ENCODE measurements around the gene RFFL.

Gene RFFL

GRCh38 chr17:34988644-34989043 is 74.9 kb downstream of the RFFL start (continued):
- TF ChIP-seq, protein P1, sequence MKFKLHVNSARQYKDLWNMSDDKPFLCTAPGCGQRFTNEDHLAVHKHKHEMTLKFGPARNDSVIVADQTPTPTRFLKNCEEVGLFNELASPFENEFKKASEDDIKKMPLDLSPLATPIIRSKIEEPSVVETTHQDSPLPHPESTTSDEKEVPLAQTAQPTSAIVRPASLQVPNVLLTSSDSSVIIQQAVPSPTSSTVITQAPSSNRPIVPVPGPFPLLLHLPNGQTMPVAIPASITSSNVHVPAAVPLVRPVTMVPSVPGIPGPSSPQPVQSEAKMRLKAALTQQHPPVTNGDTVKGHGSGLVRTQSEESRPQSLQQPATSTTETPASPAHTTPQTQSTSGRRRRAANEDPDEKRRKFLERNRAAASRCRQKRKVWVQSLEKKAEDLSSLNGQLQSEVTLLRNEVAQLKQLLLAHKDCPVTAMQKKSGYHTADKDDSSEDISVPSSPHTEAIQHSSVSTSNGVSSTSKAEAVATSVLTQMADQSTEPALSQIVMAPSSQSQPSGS (tag by site-specific recombination; IDR thresholded peaks at IDR 0.05; ENCODE audit: low read depth): no peak
- TF ChIP-seq ZNF202 (tag by site-specific recombination; IDR thresholded peaks at IDR 0.05; ENCODE audit: borderline replicate concordance) (no peak), ZNF23 (tag by site-specific recombination; IDR thresholded peaks at IDR 0.05; ENCODE audit: borderline replicate concordance) (no peak), ZFHX2 (tag by site-specific recombination; conservative IDR thresholded peaks at IDR 0.05) (no peak)
- TF ChIP-seq, protein P2, sequence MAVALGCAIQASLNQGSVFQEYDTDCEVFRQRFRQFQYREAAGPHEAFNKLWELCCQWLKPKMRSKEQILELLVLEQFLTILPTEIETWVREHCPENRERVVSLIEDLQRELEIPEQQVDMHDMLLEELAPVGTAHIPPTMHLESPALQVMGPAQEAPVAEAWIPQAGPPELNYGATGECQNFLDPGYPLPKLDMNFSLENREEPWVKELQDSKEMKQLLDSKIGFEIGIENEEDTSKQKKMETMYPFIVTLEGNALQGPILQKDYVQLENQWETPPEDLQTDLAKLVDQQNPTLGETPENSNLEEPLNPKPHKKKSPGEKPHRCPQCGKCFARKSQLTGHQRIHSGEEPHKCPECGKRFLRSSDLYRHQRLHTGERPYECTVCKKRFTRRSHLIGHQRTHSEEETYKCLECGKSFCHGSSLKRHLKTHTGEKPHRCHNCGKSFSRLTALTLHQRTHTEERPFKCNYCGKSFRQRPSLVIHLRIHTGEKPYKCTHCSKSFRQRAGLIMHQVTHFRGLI (tag by site-specific recombination; IDR thresholded peaks at IDR 0.05): no peak

GRCh38 chr17:34987232-34987631 is 76.3 kb downstream of the RFFL start:
- H3K9me3 ChIP-seq (ENCODE audit: control insufficient read depth, insufficient read depth, low read depth, low read length): no peaks in the 10 kb centered on the region
- H3K36me3 ChIP-seq (ENCODE audit: control insufficient read depth in 2 of 2, insufficient read depth in 1 of 2, low read length in 2 of 2): peaks cover 71 to 81% of the 10 kb centered on the region in 2 experiments
- peaks cover 5% of the 10 kb centered on the region for H3K4me1 ChIP-seq (ENCODE audit: control insufficient read depth, insufficient read depth, low read length)
- H3K4me3 ChIP-seq (ENCODE audit: low read depth, low read length): no peak overlapping the region
- TF ChIP-seq ZNF645 (tag by site-specific recombination; IDR thresholded peaks at IDR 0.05): no peak
- TF ChIP-seq MYNN (tag by site-specific recombination; IDR thresholded peaks at IDR 0.05; ENCODE audit: borderline replicate concordance): peak; percentile 55; the same call in 1 of the 2 replicates
- TF ChIP-seq ZNF621 (tag by site-specific recombination; IDR thresholded peaks at IDR 0.05): no peak
- ChIA-PET POLR2A (no interaction called here), CTCF (no interaction called here)
- H3K27ac ChIP-seq (ENCODE audit: extremely low read depth, low read depth, low read length): no peak overlapping the region

DNA sequence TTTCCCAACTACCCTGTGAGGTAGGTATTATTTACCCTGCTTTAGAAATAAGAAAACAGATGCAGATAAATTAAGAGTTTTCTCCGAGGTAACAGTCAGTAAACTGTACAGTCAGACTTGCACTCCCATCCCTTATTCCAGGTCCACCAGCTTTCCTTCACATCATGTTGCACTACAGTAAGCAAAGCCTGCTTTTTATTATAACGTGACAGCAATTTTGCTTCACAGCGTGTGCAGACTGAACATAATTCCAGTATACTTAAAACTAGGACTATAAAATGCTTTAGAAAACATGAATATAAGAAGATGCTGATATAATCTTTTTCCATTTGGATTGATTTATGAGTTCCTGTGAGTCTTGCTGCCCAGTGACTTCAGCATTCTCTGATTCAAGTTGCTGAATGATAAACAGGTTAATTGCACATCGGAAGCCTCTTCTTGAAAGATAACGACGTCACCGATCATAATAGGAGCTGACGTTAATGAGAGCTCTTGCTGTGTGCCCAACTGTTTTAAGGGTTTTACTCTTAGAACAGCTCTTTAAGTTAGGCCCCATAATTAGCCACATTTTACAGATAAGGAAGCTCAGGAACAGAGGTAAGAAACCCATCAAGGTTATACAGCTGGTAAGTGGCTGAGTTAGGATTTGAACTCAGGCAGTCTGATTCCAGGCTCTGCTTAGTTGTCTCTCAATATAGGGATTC is 81.8 kb downstream of the RFFL start:
- H3K9me3 ChIP-seq (ENCODE audit: control insufficient read depth, insufficient read depth, low read depth, low read length): no peaks in the 10 kb centered on the region
- H3K36me3 ChIP-seq (ENCODE audit: control insufficient read depth in 2 of 2, insufficient read depth in 1 of 2, low read length in 2 of 2): peaks cover 27 to 38% of the 10 kb centered on the region in 2 experiments
- CTCF ChIA-PET: interaction anchor here (0.6 to 2.4 kb wide), 8 partner anchors 9 to 780 kb away, joined by 3 to 12 read pairs (median 3); partner anchors contain the start of gene RAD51D
- H3K4me3 ChIP-seq (ENCODE audit: low read depth, low read length): peak overlapping the region; percentile 84
- H3K4me1 ChIP-seq (ENCODE audit: control insufficient read depth, insufficient read depth, low read length): peaks cover 10% of the 10 kb centered on the region
- POLR2A ChIA-PET: interaction anchor here (1.1 to 1.6 kb wide), 3 partner anchors 20 to 82 kb away, joined by 4 to 5 read pairs (median 5); partner anchors contain the start of genes CCT6B, RFFL and ZNF830
- peak overlapping the region; percentile 94 for H3K27ac ChIP-seq (ENCODE audit: extremely low read depth, low read depth, low read length)
- no peak for TF ChIP-seq ZNF114 (tag by site-specific recombination; IDR thresholded peaks at IDR 0.05)
- no peak; the same call in 1 of the 2 replicates for TF ChIP-seq ZNF513 (tag by site-specific recombination; IDR thresholded peaks at IDR 0.05)
- peak; percentile 50; the same call in 1 of the 2 replicates for TF ChIP-seq ZNF549 (tag by site-specific recombination; IDR thresholded peaks at IDR 0.05)
- peak; percentile 78; the same call in 1 of the 2 replicates for TF ChIP-seq ZNF660 (tag by site-specific recombination; IDR thresholded peaks at IDR 0.05)
- TF ChIP-seq, protein P3, sequence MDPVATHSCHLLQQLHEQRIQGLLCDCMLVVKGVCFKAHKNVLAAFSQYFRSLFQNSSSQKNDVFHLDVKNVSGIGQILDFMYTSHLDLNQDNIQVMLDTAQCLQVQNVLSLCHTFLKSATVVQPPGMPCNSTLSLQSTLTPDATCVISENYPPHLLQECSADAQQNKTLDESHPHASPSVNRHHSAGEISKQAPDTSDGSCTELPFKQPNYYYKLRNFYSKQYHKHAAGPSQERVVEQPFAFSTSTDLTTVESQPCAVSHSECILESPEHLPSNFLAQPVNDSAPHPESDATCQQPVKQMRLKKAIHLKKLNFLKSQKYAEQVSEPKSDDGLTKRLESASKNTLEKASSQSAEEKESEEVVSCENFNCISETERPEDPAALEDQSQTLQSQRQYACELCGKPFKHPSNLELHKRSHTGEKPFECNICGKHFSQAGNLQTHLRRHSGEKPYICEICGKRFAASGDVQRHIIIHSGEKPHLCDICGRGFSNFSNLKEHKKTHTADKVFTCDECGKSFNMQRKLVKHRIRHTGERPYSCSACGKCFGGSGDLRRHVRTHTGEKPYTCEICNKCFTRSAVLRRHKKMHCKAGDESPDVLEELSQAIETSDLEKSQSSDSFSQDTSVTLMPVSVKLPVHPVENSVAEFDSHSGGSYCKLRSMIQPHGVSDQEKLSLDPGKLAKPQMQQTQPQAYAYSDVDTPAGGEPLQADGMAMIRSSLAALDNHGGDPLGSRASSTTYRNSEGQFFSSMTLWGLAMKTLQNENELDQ (tag by site-specific recombination; IDR thresholded peaks at IDR 0.05; ENCODE audit: low read depth): peak; percentile 90
- TF ChIP-seq, protein P4, sequence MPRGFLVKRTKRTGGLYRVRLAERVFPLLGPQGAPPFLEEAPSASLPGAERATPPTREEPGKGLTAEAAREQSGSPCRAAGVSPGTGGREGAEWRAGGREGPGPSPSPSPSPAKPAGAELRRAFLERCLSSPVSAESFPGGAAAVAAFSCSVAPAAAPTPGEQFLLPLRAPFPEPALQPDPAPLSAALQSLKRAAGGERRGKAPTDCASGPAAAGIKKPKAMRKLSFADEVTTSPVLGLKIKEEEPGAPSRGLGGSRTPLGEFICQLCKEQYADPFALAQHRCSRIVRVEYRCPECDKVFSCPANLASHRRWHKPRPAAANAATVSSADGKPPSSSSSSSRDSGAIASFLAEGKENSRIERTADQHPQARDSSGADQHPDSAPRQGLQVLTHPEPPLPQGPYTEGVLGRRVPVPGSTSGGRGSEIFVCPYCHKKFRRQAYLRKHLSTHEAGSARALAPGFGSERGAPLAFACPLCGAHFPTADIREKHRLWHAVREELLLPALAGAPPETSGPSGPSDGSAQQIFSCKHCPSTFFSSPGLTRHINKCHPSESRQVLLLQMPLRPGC (tag by site-specific recombination; IDR thresholded peaks at IDR 0.05): peak; percentile 100
- TF ChIP-seq ZNF146 (tag by site-specific recombination; IDR thresholded peaks at IDR 0.05): peak; percentile 83
- TF ChIP-seq ZNF623 (tag by site-specific recombination; IDR thresholded peaks at IDR 0.05): peak; percentile 49
- TF ChIP-seq, protein P5, sequence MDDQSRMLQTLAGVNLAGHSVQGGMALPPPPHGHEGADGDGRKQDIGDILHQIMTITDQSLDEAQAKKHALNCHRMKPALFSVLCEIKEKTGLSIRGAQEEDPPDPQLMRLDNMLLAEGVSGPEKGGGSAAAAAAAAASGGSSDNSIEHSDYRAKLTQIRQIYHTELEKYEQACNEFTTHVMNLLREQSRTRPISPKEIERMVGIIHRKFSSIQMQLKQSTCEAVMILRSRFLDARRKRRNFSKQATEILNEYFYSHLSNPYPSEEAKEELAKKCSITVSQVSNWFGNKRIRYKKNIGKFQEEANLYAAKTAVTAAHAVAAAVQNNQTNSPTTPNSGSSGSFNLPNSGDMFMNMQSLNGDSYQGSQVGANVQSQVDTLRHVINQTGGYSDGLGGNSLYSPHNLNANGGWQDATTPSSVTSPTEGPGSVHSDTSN (CRISPR knock-in tag; IDR thresholded peaks at IDR 0.05): no peak
- no peak for TF ChIP-seq ZNF544 (tag by site-specific recombination; IDR thresholded peaks at IDR 0.05)
- TF ChIP-seq ZNF548 (tag by site-specific recombination; IDR thresholded peaks at IDR 0.05): no peak
- no peak for TF ChIP-seq ZNF473 (tag by site-specific recombination; IDR thresholded peaks at IDR 0.05)
